Ishikawa (cell line): ENCODE results near the gene CARD11.

Experiments
- CEBPB ChIP-seq: IDR thresholded peaks from 2 replicates; pipeline ENCODE4 v1.6.1; 2012
- CREB1 ChIP-seq: IDR thresholded peaks from 2 replicates; pipeline ENCODE4 v1.6.1; 2012; ENCODE audit warnings: low read depth
- EGR1 ChIP-seq: IDR thresholded peaks from 2 replicates; pipeline ENCODE4 v1.6.1; 2012
- EP300 ChIP-seq: IDR thresholded peaks from 2 replicates; pipeline ENCODE4 v1.6.1; 2012; ENCODE audit warnings: borderline replicate concordance
- FOXM1 ChIP-seq: IDR thresholded peaks from 2 replicates; pipeline ENCODE4 v1.6.1; 2012; ENCODE audit warnings: low read depth, borderline replicate concordance
- MAX ChIP-seq: IDR thresholded peaks from 2 replicates; pipeline ENCODE4 v1.6.1; 2012
- NFIC ChIP-seq: IDR thresholded peaks from 2 replicates; pipeline ENCODE4 v1.6.1; 2012
- RAD21 ChIP-seq: IDR thresholded peaks from 2 replicates; pipeline ENCODE4 v1.6.1; 2012; ENCODE audit warnings: low read depth
- REST ChIP-seq: IDR thresholded peaks from 2 replicates; pipeline ENCODE4 v1.6.1; 2012; ENCODE audit warnings: low read depth, mild to moderate bottlenecking
- TAF1 ChIP-seq: IDR thresholded peaks from 2 replicates; pipeline ENCODE4 v1.6.1; 2012; ENCODE audit warnings: low read depth, mild to moderate bottlenecking
- TCF12 ChIP-seq: IDR thresholded peaks from 2 replicates; pipeline ENCODE4 v1.6.1; 2012; ENCODE audit warnings: low read depth
- TEAD4 ChIP-seq: IDR thresholded peaks from 2 replicates; pipeline ENCODE4 v1.6.1; 2012
- USF1 ChIP-seq: IDR thresholded peaks from 2 replicates; pipeline ENCODE4 v1.6.1; 2012
- YY1 ChIP-seq: IDR thresholded peaks from 2 replicates; pipeline ENCODE4 v1.6.1; 2012; ENCODE audit warnings: low read depth
- ZBTB7A ChIP-seq: IDR thresholded peaks from 2 replicates; pipeline ENCODE4 v1.6.1; 2012; ENCODE audit warnings: low read depth

CARD11 gene

GRCh38 chr7:2967705-2968104, 76.0 kb downstream of the CARD11 start:
- TF ChIP-seq TEAD4 (no peak), EP300 (no peak), ZBTB7A (no peak), CEBPB (no peak), CREB1 (no peak), YY1 (no peak), REST (no peak), TAF1 (no peak), RAD21 (no peak)

- no peak for TF ChIP-seq TEAD4
- TF ChIP-seq TCF12: no peak
- no peak for TF ChIP-seq MAX
- no peak for TF ChIP-seq RAD21
- no peak for TF ChIP-seq REST
Measured at GRCh38 chr7:2967253-2967652, 76.4 kb downstream of the CARD11 start.

- TF ChIP-seq TEAD4 (no peak), TAF1 (no peak), MAX (no peak), CREB1 (no peak), ZBTB7A (no peak), YY1 (no peak), REST (no peak), USF1 (no peak), CEBPB (no peak), TCF12 (no peak), RAD21 (no peak), NFIC (no peak), FOXM1 (no peak), EP300 (no peak), EGR1 (no peak)
Measured at GRCh38 chr7:2966466-2967078, 77.1 kb downstream of the CARD11 start.

- no peak for TF ChIP-seq EP300
- no peak for TF ChIP-seq USF1
Measured at GRCh38 chr7:2965745-2966270, 77.9 kb downstream of the CARD11 start.

GRCh38 chr7:2965301-2965700, 78.4 kb downstream of the CARD11 start:
- no peak for TF ChIP-seq NFIC
- no peak for TF ChIP-seq MAX
- TF ChIP-seq TCF12: no peak
- no peak for TF ChIP-seq YY1
- no peak for TF ChIP-seq TAF1
- no peak for TF ChIP-seq EP300
